ENCODE measurements around the gene GABRG3.

The GABRG3 gene

DNA sequence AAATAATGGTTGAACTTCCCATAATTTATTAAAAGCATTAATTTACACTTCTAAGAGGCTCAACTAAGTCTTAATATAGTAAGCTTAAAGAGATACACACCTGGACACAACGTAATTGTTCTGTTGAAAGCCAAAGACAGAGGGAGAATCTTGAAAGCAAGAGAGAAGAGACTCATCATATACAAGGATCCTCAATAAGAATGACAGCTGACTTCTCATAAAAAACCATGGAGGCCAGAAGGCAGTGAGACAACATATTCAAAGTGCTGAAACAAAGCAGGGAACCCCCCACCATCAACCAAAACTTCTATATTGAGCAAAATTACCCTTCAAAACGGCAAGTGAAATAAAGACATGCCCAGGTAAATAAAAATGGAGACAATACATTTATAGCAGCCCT, 16.6 kb upstream of the GABRG3 start:
- ATAC-seq: no peak
- TF ChIP-seq TCF4 (CRISPR knock-in tag; IDR thresholded peaks at IDR 0.05; ENCODE audit: borderline replicate concordance) (no peak), OSR1 (CRISPR knock-in tag; IDR thresholded peaks at IDR 0.05) (no peak), ZFP3 (CRISPR knock-in tag; IDR thresholded peaks at IDR 0.05) (no peak)

GRCh38 chr15:26967719-26968269, 3.2 kb upstream of the GABRG3 start:
- TF ChIP-seq ZFP3 (CRISPR knock-in tag; IDR thresholded peaks at IDR 0.05) (no peak), ARNTL (CRISPR knock-in tag; IDR thresholded peaks at IDR 0.05; ENCODE audit: borderline replicate concordance, low read depth) (no peak), ZNF70 (CRISPR knock-in tag; IDR thresholded peaks at IDR 0.05) (no peak), SNAI2 (CRISPR knock-in tag; IDR thresholded peaks at IDR 0.05) (no peak), ESRRG (CRISPR knock-in tag; IDR thresholded peaks at IDR 0.05) (no peak), OSR1 (CRISPR knock-in tag; IDR thresholded peaks at IDR 0.05) (no peak), BACH2 (CRISPR knock-in tag; IDR thresholded peaks at IDR 0.05; ENCODE audit: borderline replicate concordance) (no peak), PATZ1 (CRISPR knock-in tag; IDR thresholded peaks at IDR 0.05; ENCODE audit: borderline replicate concordance) (no peak), ZC3H10 (CRISPR knock-in tag; IDR thresholded peaks at IDR 0.05) (no peak), ZNF565 (CRISPR knock-in tag; conservative IDR thresholded peaks at IDR 0.05; ENCODE audit: low read depth) (no peak), ZFP30 (CRISPR knock-in tag; IDR thresholded peaks at IDR 0.05) (no peak), CSRNP3 (CRISPR knock-in tag; IDR thresholded peaks at IDR 0.05) (no peak), TOX (CRISPR knock-in tag; IDR thresholded peaks at IDR 0.05; ENCODE audit: borderline replicate concordance) (no peak), TCF4 (CRISPR knock-in tag; IDR thresholded peaks at IDR 0.05; ENCODE audit: borderline replicate concordance) (no peak), CREB5 (CRISPR knock-in tag; IDR thresholded peaks at IDR 0.05; ENCODE audit: low read depth) (no peak)
- TF ChIP-seq, protein P1, sequence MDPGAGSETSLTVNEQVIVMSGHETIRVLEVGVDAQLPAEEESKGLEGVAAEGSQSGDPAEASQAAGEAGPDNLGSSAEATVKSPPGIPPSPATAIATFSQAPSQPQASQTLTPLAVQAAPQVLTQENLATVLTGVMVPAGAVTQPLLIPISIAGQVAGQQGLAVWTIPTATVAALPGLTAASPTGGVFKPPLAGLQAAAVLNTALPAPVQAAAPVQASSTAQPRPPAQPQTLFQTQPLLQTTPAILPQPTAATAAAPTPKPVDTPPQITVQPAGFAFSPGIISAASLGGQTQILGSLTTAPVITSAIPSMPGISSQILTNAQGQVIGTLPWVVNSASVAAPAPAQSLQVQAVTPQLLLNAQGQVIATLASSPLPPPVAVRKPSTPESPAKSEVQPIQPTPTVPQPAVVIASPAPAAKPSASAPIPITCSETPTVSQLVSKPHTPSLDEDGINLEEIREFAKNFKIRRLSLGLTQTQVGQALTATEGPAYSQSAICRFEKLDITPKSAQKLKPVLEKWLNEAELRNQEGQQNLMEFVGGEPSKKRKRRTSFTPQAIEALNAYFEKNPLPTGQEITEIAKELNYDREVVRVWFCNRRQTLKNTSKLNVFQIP (CRISPR knock-in tag; IDR thresholded peaks at IDR 0.05; ENCODE audit: borderline replicate concordance, low read depth): no peak
- TF ChIP-seq, protein P2, sequence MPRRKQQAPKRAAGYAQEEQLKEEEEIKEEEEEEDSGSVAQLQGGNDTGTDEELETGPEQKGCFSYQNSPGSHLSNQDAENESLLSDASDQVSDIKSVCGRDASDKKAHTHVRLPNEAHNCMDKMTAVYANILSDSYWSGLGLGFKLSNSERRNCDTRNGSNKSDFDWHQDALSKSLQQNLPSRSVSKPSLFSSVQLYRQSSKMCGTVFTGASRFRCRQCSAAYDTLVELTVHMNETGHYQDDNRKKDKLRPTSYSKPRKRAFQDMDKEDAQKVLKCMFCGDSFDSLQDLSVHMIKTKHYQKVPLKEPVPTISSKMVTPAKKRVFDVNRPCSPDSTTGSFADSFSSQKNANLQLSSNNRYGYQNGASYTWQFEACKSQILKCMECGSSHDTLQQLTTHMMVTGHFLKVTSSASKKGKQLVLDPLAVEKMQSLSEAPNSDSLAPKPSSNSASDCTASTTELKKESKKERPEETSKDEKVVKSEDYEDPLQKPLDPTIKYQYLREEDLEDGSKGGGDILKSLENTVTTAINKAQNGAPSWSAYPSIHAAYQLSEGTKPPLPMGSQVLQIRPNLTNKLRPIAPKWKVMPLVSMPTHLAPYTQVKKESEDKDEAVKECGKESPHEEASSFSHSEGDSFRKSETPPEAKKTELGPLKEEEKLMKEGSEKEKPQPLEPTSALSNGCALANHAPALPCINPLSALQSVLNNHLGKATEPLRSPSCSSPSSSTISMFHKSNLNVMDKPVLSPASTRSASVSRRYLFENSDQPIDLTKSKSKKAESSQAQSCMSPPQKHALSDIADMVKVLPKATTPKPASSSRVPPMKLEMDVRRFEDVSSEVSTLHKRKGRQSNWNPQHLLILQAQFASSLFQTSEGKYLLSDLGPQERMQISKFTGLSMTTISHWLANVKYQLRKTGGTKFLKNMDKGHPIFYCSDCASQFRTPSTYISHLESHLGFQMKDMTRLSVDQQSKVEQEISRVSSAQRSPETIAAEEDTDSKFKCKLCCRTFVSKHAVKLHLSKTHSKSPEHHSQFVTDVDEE (CRISPR knock-in tag; IDR thresholded peaks at IDR 0.05): no peak
- ATAC-seq: no peak

DNA sequence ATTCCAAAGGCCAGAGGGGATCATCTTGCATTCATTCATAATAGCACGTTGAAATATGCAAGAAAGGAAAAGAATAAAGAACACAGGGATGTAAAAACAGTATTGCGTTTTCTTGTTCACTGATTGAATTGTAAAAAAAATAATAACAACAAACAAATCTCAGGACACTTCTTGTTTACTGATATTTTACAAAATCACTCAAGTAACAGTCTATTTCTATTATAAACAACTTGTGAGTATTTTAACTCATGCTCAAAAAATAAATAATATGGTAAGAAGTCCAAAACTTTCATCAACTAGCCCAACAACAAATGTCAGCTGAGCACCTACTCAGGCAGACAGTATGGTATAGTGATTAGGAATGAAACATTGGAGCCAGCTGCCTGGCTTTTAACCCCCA, 2.2 kb upstream of the GABRG3 start:
- ATAC-seq: no peak
- TF ChIP-seq CREB5 (CRISPR knock-in tag; IDR thresholded peaks at IDR 0.05; ENCODE audit: low read depth) (no peak), BACH2 (CRISPR knock-in tag; IDR thresholded peaks at IDR 0.05; ENCODE audit: borderline replicate concordance) (no peak), ZFP30 (CRISPR knock-in tag; IDR thresholded peaks at IDR 0.05) (no peak), OSR1 (CRISPR knock-in tag; IDR thresholded peaks at IDR 0.05) (no peak), ARNTL (CRISPR knock-in tag; IDR thresholded peaks at IDR 0.05; ENCODE audit: borderline replicate concordance, low read depth) (no peak), ESRRG (CRISPR knock-in tag; IDR thresholded peaks at IDR 0.05) (no peak), ZC3H10 (CRISPR knock-in tag; IDR thresholded peaks at IDR 0.05) (no peak), ZNF8 (CRISPR knock-in tag; IDR thresholded peaks at IDR 0.05) (no peak), PPARA (CRISPR knock-in tag; IDR thresholded peaks at IDR 0.05; ENCODE audit: borderline replicate concordance) (no peak), CSRNP3 (CRISPR knock-in tag; IDR thresholded peaks at IDR 0.05) (no peak), TOX (CRISPR knock-in tag; IDR thresholded peaks at IDR 0.05; ENCODE audit: borderline replicate concordance) (no peak)
- TF ChIP-seq, protein P2 (CRISPR knock-in tag; IDR thresholded peaks at IDR 0.05): no peak

Data from SK-N-SH treated with all-trans-retinoic acid at 6 μM for 48 hours (cell line).